ENCODE measurements around the gene ZNF223. TPM values are rescaled to one million over a fixed set of nuclear protein-coding genes. Genes with fewer than 3 reads are reported as not detected.

ZNF223 gene
- total RNA-seq, 1 experiment from 2014 or later = 9.9 TPM

GRCh38 chr19:44071824-44072542 is 20.1 kb downstream of the ZNF223 start, which contains the start of gene ZNF284:
Gene ZNF284, plus strand, starts transcription at chr19:44072159. Its CDS starts 4,231 bp downstream, at chr19:44076390.
- intact Hi-C loops (cut with micrococcal nuclease; ENCODE audit: unreplicated experiment) = loop anchor here (1.0 kb wide), 5 partner anchors 21 to 88 kb away; partner anchors contain the start of genes ZNF155, ZNF224, ZNF225 and ZNF230
- Mint-ChIP-seq H3K27me3 (ENCODE audit: insufficient read depth, unreplicated experiment) (no peaks in the 10 kb centered on the region), H3K36me3 (ENCODE audit: insufficient read depth, unreplicated experiment) (peaks cover 22% of the 10 kb centered on the region), H3K4me3 (ENCODE audit: unreplicated experiment) (peak within 1 kb of the TSS; percentile 83), H3K4me1 (ENCODE audit: low read depth, unreplicated experiment) (peaks cover 14% of the 10 kb centered on the region), H3K9me3 (ENCODE audit: unreplicated experiment) (peaks cover 29% of the 10 kb centered on the region), H3K27ac (ENCODE audit: unreplicated experiment) (peak within 1 kb of the TSS; percentile 85)
- no peak for TF ChIP-seq CTCF (IDR thresholded peaks at IDR 0.05; ENCODE audit: insufficient read depth in 1 of 2, low read depth in 1 of 2, low read length in 1 of 2, severe bottlenecking in 1 of 2, unreplicated experiment in 1 of 2)
- H3K9me3 ChIP-seq = 0 out of 2 replicates have a peak, but pooled peaks cover 5% of the 10 kb centered on the region
- no peaks in the 10 kb centered on the region for H3K27me3 ChIP-seq (replicated peaks; ENCODE audit: control insufficient read depth, insufficient read depth, low read length)
- BruUV-seq (replicated peaks) = no TSS peak
- POLR2A ChIA-PET = no interaction called here
- CTCF ChIA-PET = no interaction called here
- H3K36me3 ChIP-seq (ENCODE audit: control insufficient read depth, insufficient read depth, low read length) = no peaks in the 10 kb centered on the region
- peak within 1 kb of the TSS; percentile 77 for H3K4me3 ChIP-seq (ENCODE audit: low read depth, low read length)
- DNase-seq = peak; percentile 91 to 94
- H3K4me1 ChIP-seq = peaks cover 3% of the 10 kb centered on the region; the same call in 1 of the 2 replicates

- peak in 1 of 2 experiments; percentile 29 for DNase-seq
- H3K4me1 ChIP-seq = peaks cover 3% of the 10 kb centered on the region; the same call in 1 of the 2 replicates
- 0 out of 2 replicates have a peak, but pooled peaks cover 5% of the 10 kb centered on the region for H3K9me3 ChIP-seq
- TSS peak; percentile 60 for BruUV-seq (replicated peaks)
- Mint-ChIP-seq H3K4me3 (ENCODE audit: unreplicated experiment) (peak overlapping the region; percentile 83), H3K36me3 (ENCODE audit: insufficient read depth, unreplicated experiment) (peaks cover 19% of the 10 kb centered on the region), H3K27me3 (ENCODE audit: insufficient read depth, unreplicated experiment) (no peaks in the 10 kb centered on the region), H3K4me1 (ENCODE audit: low read depth, unreplicated experiment) (peaks cover 14% of the 10 kb centered on the region), H3K27ac (ENCODE audit: unreplicated experiment) (no peak overlapping the region), H3K9me3 (ENCODE audit: unreplicated experiment) (peaks cover 21% of the 10 kb centered on the region)
- H3K36me3 ChIP-seq (ENCODE audit: control insufficient read depth, insufficient read depth, low read length) = no peaks in the 10 kb centered on the region
- H3K4me3 ChIP-seq (ENCODE audit: low read depth, low read length) = peak overlapping the region; percentile 77
- intact Hi-C loops (cut with micrococcal nuclease; ENCODE audit: unreplicated experiment) = loop anchor here (1.0 kb wide), 5 partner anchors 21 to 88 kb away; partner anchors contain the start of genes ZNF155, ZNF224, ZNF225 and ZNF230
- ChIA-PET POLR2A (no interaction called here), CTCF (no interaction called here)
- TF ChIP-seq CTCF (IDR thresholded peaks at IDR 0.05; ENCODE audit: insufficient read depth in 1 of 2, low read depth in 1 of 2, low read length in 1 of 2, severe bottlenecking in 1 of 2, unreplicated experiment in 1 of 2) = no peak
- H3K27me3 ChIP-seq (replicated peaks; ENCODE audit: control insufficient read depth, insufficient read depth, low read length) = no peaks in the 10 kb centered on the region
Observed at GRCh38 chr19:44072543-44073401, 20.9 kb downstream of the ZNF223 start.

GRCh38 chr19:44076325-44076724 is 24.5 kb downstream of the ZNF223 start:
- DNase-seq = no peak
- no peak for TF ChIP-seq CTCF (IDR thresholded peaks at IDR 0.05; ENCODE audit: insufficient read depth in 1 of 2, low read depth in 1 of 2, low read length in 1 of 2, severe bottlenecking in 1 of 2, unreplicated experiment in 1 of 2)
- Mint-ChIP-seq H3K4me1 (ENCODE audit: low read depth, unreplicated experiment) (peaks cover 12% of the 10 kb centered on the region), H3K4me3 (ENCODE audit: unreplicated experiment) (no peak overlapping the region), H3K36me3 (ENCODE audit: insufficient read depth, unreplicated experiment) (peaks cover 17% of the 10 kb centered on the region), H3K9me3 (ENCODE audit: unreplicated experiment) (peaks cover 6% of the 10 kb centered on the region), H3K27ac (ENCODE audit: unreplicated experiment) (no peak overlapping the region), H3K27me3 (ENCODE audit: insufficient read depth, unreplicated experiment) (no peaks in the 10 kb centered on the region)
- H3K36me3 ChIP-seq (ENCODE audit: control insufficient read depth, insufficient read depth, low read length) = no peaks in the 10 kb centered on the region
- H3K4me1 ChIP-seq = peaks cover 3% of the 10 kb centered on the region; the same call in 1 of the 2 replicates
- intact Hi-C loops (cut with micrococcal nuclease; ENCODE audit: unreplicated experiment) = no loop called here
- no TSS peak for BruUV-seq (replicated peaks)
- no peaks in the 10 kb centered on the region for H3K27me3 ChIP-seq (replicated peaks; ENCODE audit: control insufficient read depth, insufficient read depth, low read length)
- H3K9me3 ChIP-seq = no peaks in the 10 kb centered on the region
- no peak overlapping the region for H3K4me3 ChIP-seq (ENCODE audit: low read depth, low read length)
- CTCF ChIA-PET = no interaction called here
- POLR2A ChIA-PET = no interaction called here

All from Caco-2 (cell line).